HG03521 (cell line): ENCODE results near the gene CYP21A2.
"Not testable (repeated sequence)": the region's sequence is repeated elsewhere in the genome, so short reads cannot be mapped to it uniquely, and the experiment has no call there.

Experiments used
- ATAC-seq: cut with Tn5 transposase; IDR thresholded peaks from one replicate; pipeline ENCODE4 v1.9.1; 2021; ENCODE audit warnings: mild to moderate bottlenecking, moderate library complexity; ENCODE audit not compliant: unreplicated experiment

Gene CYP21A2

GRCh38 chr6:32028631-32029030 is 9.6 kb upstream of the CYP21A2 start:
- not testable (repeated sequence) for ATAC-seq

- not testable (repeated sequence) for ATAC-seq
These were observed 8.7 kb upstream of the CYP21A2 start for GRCh38 chr6:32029553-32029952.

DNA sequence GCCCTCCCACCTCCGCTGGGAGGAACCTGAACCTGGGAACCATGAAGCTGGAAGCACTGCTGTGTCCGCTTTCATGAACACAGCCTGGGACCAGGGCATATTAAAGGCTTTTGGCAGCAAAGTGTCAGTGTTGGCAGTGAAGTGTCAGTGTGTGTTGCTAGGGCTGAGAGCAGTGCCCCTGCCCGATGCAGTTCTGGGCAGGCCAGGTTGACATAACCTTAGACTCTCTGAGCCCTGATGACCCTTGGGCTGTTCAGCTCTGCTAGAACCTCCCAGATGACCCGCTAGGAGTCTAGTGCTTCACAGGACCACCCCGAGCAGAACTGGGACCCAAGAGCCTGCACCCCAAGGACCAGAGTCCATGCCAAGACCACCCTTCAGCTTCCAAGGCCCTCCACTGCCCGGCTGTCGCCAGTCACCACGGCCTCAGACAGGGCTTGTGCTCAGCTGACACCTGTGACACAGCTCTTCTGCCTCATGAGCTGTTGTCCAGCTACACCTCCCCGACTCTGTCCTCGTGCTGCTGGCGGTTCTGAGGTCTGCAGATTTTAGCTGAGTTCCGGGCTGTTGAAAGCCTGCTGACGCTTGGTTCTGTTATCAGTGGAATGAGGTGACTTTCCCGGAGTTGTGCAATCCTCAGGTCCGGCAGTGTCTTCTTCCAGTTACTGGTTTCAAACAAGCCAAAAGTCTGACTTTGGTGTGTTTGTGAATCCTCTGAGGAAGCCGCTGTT is 2.8 kb upstream of the CYP21A2 start:
- not testable (repeated sequence) for ATAC-seq

GRCh38 chr6:32037136-32037535 is 1.1 kb upstream of the CYP21A2 start:
- ATAC-seq: not testable (repeated sequence)

DNA sequence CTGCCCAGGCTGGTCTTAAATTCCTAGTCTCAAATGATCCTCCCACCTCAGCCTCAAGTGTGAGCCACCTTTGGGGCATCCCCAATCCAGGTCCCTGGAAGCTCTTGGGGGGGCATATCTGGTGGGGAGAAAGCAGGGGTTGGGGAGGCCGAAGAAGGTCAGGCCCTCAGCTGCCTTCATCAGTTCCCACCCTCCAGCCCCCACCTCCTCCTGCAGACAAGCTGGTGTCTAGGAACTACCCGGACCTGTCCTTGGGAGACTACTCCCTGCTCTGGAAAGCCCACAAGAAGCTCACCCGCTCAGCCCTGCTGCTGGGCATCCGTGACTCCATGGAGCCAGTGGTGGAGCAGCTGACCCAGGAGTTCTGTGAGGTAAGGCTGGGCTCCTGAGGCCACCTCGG is 663 bp downstream of the CYP21A2 start:
- not testable (repeated sequence) for ATAC-seq

DNA sequence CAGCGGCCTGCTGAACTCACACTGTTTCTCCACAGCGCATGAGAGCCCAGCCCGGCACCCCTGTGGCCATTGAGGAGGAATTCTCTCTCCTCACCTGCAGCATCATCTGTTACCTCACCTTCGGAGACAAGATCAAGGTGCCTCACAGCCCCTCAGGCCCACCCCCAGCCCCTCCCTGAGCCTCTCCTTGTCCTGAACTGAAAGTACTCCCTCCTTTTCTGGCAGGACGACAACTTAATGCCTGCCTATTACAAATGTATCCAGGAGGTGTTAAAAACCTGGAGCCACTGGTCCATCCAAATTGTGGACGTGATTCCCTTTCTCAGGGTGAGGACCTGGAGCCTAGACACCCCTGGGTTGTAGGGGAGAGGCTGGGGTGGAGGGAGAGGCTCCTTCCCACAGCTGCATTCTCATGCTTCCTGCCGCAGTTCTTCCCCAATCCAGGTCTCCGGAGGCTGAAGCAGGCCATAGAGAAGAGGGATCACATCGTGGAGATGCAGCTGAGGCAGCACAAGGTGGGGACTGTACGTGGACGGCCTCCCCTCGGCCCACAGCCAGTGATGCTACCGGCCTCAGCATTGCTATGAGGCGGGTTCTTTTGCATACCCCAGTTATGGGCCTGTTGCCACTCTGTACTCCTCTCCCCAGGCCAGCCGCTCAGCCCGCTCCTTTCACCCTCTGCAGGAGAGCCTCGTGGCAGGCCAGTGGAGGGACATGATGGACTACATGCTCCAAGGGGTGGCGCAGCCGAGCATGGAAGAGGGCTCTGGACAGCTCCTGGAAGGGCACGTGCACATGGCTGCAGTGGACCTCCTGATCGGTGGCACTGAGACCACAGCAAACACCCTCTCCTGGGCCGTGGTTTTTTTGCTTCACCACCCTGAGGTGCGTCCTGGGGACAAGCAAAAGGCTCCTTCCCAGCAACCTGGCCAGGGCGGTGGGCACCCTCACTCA is 1.4 kb downstream of the CYP21A2 start:
- not testable (repeated sequence) for ATAC-seq

DNA sequence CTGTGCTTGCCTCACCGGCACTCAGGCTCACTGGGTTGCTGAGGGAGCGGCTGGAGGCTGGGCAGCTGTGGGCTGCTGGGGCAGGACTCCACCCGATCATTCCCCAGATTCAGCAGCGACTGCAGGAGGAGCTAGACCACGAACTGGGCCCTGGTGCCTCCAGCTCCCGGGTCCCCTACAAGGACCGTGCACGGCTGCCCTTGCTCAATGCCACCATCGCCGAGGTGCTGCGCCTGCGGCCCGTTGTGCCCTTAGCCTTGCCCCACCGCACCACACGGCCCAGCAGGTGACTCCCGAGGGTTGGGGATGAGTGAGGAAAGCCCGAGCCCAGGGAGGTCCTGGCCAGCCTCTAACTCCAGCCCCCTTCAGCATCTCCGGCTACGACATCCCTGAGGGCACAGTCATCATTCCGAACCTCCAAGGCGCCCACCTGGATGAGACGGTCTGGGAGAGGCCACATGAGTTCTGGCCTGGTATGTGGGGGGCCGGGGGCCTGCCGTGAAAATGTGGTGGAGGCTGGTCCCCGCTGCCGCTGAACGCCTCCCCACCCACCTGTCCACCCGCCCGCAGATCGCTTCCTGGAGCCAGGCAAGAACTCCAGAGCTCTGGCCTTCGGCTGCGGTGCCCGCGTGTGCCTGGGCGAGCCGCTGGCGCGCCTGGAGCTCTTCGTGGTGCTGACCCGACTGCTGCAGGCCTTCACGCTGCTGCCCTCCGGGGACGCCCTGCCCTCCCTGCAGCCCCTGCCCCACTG is 2.3 kb downstream of the CYP21A2 start:
- ATAC-seq: not testable (repeated sequence)

DNA sequence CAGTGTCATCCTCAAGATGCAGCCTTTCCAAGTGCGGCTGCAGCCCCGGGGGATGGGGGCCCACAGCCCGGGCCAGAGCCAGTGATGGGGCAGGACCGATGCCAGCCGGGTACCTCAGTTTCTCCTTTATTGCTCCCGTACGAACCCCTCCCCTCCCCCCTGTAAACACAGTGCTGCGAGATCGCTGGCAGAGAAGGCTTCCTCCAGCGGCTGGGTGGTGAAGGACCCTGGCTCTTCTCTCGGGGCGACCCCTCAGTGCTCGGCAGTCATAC is 2.8 kb downstream of the CYP21A2 start:
- not testable (repeated sequence) for ATAC-seq

DNA sequence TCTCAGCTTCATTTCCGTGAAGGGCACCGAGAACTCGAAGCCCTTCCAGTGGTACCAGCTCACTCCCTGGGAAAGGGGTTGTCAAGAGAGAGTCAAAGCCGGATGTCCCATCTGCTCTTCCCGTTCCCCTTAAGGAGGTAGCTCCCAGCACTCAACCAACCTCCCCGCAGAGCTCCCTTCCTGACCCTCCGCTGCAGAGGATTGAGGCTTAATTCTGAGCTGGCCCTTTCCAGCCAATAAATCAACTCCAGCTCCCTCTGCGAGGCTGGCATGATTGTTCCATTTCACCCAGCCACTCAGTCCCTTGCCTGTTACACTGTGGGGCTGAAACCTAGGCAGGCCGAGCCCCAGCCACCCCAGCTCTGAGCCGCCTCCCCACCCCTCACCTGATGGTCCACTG is 3.2 kb downstream of the CYP21A2 start:
- ATAC-seq: not testable (repeated sequence)

GRCh38 chr6:32042276-32042675 is 4.1 kb downstream of the CYP21A2 start:
- ATAC-seq: not testable (repeated sequence)

GRCh38 chr6:32043589-32044380 is 5.6 kb downstream of the CYP21A2 start:
- ATAC-seq: not testable (repeated sequence)

DNA sequence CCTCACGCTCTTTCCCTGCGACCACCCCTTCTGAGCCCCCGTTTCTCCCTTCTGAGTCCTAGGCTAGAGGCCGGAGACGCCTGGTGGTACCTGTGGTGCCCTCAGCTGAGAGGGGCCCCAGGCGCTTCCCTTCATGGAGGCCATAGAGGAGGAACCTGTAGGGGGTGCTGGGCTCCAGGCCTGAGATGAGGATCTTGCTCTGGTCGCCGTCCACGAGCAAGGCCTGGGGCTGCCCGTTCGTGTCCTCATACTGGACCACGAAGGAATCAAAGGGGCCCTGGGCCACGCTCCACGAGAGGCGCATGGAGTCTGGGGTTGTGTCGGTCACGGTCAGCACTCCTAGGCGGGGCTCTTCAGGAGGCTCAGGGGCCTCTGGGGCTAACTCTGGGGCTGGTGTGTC is 6.7 kb downstream of the CYP21A2 start:
- not testable (repeated sequence) for ATAC-seq

DNA sequence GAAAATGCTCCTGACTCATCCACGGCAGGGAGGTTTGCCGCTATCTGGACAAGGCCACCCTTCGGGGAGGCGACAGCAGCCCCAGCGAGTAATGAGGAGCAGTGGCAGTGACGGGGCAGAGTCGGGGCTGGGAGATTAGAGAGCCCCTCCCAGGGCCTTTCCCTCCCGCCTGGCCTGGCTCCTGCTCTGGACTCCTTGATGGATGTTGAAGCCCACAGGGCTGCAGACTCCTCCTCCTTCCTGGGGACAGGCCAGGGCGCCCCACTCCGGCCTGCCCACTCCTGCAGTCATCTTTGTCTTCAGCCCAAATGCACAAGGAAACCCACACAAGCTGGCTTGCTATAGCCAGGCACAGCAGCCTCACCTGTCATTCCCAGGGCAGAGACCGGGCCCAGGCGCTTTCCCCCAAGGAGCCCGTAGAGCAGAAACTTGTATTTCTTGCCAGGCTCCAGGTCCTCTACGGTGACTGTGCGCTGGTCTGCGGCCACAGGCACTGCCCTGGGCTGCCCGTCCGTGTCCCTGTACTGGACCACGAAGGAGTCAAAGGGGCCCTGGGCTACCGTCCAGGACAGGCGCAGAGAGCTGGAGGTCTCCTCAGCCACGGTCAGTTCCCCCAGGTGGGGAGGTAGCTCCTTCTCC is 7.7 kb downstream of the CYP21A2 start:
- no peak for ATAC-seq

DNA sequence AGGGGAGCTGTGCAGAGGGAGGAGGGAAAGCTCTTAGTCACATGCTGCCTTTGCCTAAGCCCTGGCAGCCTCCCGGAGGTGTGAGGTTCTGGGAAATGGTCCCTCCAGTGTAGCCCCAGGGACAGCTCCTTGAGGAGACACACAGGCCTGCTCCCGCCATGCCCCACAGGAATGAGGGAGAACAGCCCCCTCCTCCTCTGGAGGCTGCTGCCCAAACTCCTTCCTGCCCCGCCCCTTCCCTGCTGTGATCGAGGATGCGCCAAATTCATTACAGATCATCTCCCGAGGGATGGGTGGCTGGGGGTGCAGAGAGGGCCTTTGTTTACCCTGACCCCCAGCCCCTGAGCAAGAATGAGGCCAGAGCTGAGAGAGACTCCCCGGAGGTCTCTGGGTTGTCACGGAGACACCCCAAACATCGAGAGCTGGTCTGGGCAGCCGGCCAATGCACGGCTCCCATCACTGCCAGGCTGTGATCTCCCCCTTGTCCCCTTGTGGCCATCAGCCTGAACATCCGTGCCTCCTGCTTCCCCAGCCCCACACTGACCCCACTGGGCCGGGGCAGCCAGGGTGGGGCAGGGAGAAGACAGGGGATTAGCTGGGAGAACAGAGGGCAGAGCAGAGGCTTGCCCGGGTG is 8.4 kb downstream of the CYP21A2 start:
- no peak for ATAC-seq

DNA sequence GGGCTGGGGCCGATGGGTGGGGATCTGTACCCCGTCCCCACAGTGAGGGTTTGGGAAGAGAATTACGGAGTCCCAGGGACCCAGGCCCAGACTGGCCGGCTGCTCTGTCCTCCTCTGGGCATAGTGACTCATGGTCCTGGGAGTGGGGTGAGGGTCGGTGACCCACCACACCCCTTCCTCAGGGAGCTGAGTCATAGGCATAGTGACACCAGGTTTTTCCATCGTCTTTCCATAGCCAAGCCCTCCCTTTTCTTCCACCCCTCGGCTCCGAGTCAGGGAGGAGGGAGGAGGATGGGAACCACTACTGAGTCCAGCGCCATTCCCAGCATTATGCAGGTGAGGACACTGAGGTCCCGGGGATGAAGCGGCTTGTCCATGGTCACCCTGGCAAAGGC is 8.9 kb downstream of the CYP21A2 start:
- ATAC-seq: no peak

GRCh38 chr6:32047539-32047854 is 9.3 kb downstream of the CYP21A2 start:
- ATAC-seq: no peak

GRCh38 chr6:32047855-32048766 is 9.9 kb downstream of the CYP21A2 start:
- no peak for ATAC-seq

DNA sequence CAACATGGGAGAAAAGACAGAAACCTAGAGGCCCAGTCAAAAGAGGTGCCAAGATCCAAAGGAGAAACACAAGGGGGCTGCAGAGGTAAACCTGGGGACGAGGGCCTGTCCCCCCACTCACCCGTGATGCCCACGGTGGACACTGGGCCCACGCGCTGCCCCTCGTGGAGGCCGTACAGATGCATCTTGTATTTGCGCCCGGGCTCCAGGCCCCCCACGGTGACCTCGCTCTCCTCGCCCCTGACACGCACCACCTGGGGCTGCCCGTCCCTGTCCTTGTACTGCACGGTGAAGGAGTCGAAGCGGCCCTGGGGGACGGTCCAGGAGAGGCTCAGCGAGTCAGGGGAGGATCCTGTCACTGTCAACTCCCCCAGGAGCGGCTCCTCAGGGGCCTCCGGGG is 10.9 kb downstream of the CYP21A2 start:
- ATAC-seq: not testable (repeated sequence)

- ATAC-seq: not testable (repeated sequence)
These were observed 11.5 kb downstream of the CYP21A2 start for GRCh38 chr6:32049736-32050135.
